ENCODE data around the gene TXNRD2.

GRCh38 chr22:19859861-19860510 lies 81.6 kb downstream of the TXNRD2 start:
- TF ChIP-seq CTCF (IDR thresholded peaks at IDR 0.05) (no peak), POLR2A (IDR thresholded peaks at IDR 0.05) (no peak), EP300 (IDR thresholded peaks at IDR 0.05) (no peak)

Data from tibial nerve (tissue), 4 donors.